Adrenal gland (tissue), 12 donors: ENCODE results near the gene SLC5A10. TPM values are rescaled to one million over a fixed set of nuclear protein-coding genes. Genes with fewer than 3 reads are reported as not detected.

Source experiments
- DNase-seq, 7 donors: peaks; one replicate each; pipeline ENCODE4 v3.0.0-alpha.2; 2019 to 2020
- H3K27ac ChIP-seq, 5 donors: fragments of 200-600 bp; sonication (generic) in 4 of 5; 1 replicate in 3 of 5; 2 replicates in 2 of 5; pipeline versions ENCODE4 v1.5.1 to v1.8.0; 2016 to 2020; ENCODE audit warnings: mild to moderate bottlenecking in 1 of 5
- H3K27me3 ChIP-seq: fragments of 200-600 bp; 2 replicates; pipeline ENCODE4 v1.8.0; 2021
- H3K36me3 ChIP-seq, 2 donors: fragments of 200-600 bp; replicated peaks in 1 of 2; 1 replicate in 1 of 2; 2 replicates in 1 of 2; pipeline versions ENCODE4 v1.5.1 to v1.8.0; 2018 to 2022
- H3K4me1 ChIP-seq, 2 donors: fragments of 200-600 bp; replicated peaks in 1 of 2; 1 replicate in 1 of 2; 2 replicates in 1 of 2; pipeline versions ENCODE4 v1.5.1 to v1.8.0; 2018 to 2021
- H3K4me3 ChIP-seq, 4 donors: fragments of 200-600 bp; sonication (generic) in 3 of 4; one replicate each; pipeline ENCODE4 v1.5.1; 2016 to 2018
- H3K9me3 ChIP-seq, 3 donors: fragments of 200-600 bp; sonication (generic) in 1 of 3; replicated peaks in 1 of 3; 1 replicate in 2 of 3; 2 replicates in 1 of 3; pipeline versions ENCODE4 v1.5.1 to v1.8.0; 2016 to 2021
- CTCF ChIP-seq, 6 experiments: fragments of 450-650 bp in 4 of 6; fragments of 200-600 bp in 2 of 6; sonication (generic) in 1 of 6; IDR thresholded peaks; 1 replicate in 5 of 6; 2 replicates in 1 of 6; pipeline versions ENCODE4 v1.5.1 to v1.8.0; 2016 to 2021; ENCODE audit warnings: antibody characterized with exemption in 6 of 6, mild to moderate bottlenecking in 2 of 6, moderate library complexity in 1 of 6
- POLR2A ChIP-seq, 2 donors: fragments of 450-650 bp; IDR thresholded peaks; one replicate each; pipeline ENCODE4 v1.6.1; 2017; ENCODE audit warnings: antibody characterized with exemption in 2 of 2, mild to moderate bottlenecking in 2 of 2, moderate library complexity in 1 of 2
- WGBS, 4 donors: extraction: QIAGEN DNeasy Blood & Tissue Kit in 2 of 4; methylation state at CpG; one replicate each; pipeline versions ENCODE4 v1.1.5 to v1.1.7; 2013 to 2017; 5-methylcytosine and 5-hydroxymethylcytosine counted together
- intact Hi-C, 2 donors: fragments of 100-400 bp; cut with DNase I; formaldehyde crosslinking; loops; one replicate each; pipeline versions ENCODE4 v1.14.1 to v1.15.0; 2022 to 2023
- polyA plus RNA-seq, 3 donors: library from polyadenylated mRNA; stranded (reverse); fragments of 200-250 nt in 2 of 3; fragments of 350-450 nt in 1 of 3; fragmentation: Illumina TruSeq in 1 of 3; extraction: RNeasy Lipid Tissue Mini Kit (QIAGEN cat#74804) in 1 of 3; gene quantifications; one replicate each; pipeline ENCODE4 v1.2.3, GENCODE V29; 2013 to 2014
- total RNA-seq, 9 donors: library from RNA; depleted of rRNA in 4 of 9; stranded (reverse); fragments of >200 nt in 4 of 9; fragments of 120-200 nt in 1 of 9; fragmentation: NEBNext Ultra II Directional in 1 of 9; extraction: Animal tissue kit (Norgen Biotek cat#: 25700) in 1 of 9; gene quantifications; one replicate each; pipeline versions ENCODE4 v1.1.0 to v1.2.4, GENCODE V29; 2013 to 2023
- donor health status: healthy with polysubstance abuse.
- donor health status: Bipolar disorder and iron deficiency.
- donor health status: DM: yes; HTN: yes; CAD: no.
- donor health status: DM: no; HTN: no; CAD: no.
- donor health status: DM: no; HTN: no; CAD: no.
- donor health status: DM: yes; HTN: yes; CAD: no.

SLC5A10 gene
- total and polyA plus RNA-seq, 12 donors, result 0.16 to 0.94 (median 0.22) TPM; not detected in 8

- no peak for DNase-seq
- H3K27ac ChIP-seq, result no peak overlapping the region
- intact Hi-C loops, result no loop called here
- H3K36me3 ChIP-seq, result no peaks in the 10 kb centered on the region
- WGBS, 4 donors, result 81 to 94% (median 90%) methylated on average over 3 of the region's 3 CpGs
- H3K27me3 ChIP-seq, result no peaks in the 10 kb centered on the region
- no peaks in the 10 kb centered on the region for H3K4me1 ChIP-seq
- TF ChIP-seq POLR2A (IDR thresholded peaks at IDR 0.05) (no peak), CTCF (IDR thresholded peaks at IDR 0.05) (no peak)
- no peaks in the 10 kb centered on the region for H3K9me3 ChIP-seq
- no peak overlapping the region for H3K4me3 ChIP-seq
These were observed 4.6 kb downstream of the SLC5A10 start for GRCh38 chr17:18956581-18956980.

GRCh38 chr17:18957831-18958230, 5.9 kb downstream of the SLC5A10 start:
- no peak overlapping the region for H3K27ac ChIP-seq

GRCh38 chr17:18958611-18959010, 6.6 kb downstream of the SLC5A10 start:
- 85 to 95% (median 89%) methylated on average over 10 to 11 of the region's 11 CpGs for WGBS, 4 donors
- Histone ChIP-seq H3K36me3 (no peaks in the 10 kb centered on the region), H3K4me1 (no peaks in the 10 kb centered on the region), H3K9me3 (no peaks in the 10 kb centered on the region), H3K4me3 (no peak overlapping the region), H3K27ac (no peak overlapping the region), H3K27me3 (no peaks in the 10 kb centered on the region)
- intact Hi-C loops, result no loop called here
- DNase-seq, result no peak
- no peak for TF ChIP-seq POLR2A (IDR thresholded peaks at IDR 0.05)
- TF ChIP-seq CTCF (IDR thresholded peaks at IDR 0.05), result no peak

More at GRCh38 chr17:18957831-18958230, 5.9 kb downstream of the SLC5A10 start:
- intact Hi-C loops, result no loop called here
- H3K27me3 ChIP-seq, result no peaks in the 10 kb centered on the region
- H3K36me3 ChIP-seq, result no peaks in the 10 kb centered on the region
- no peaks in the 10 kb centered on the region for H3K4me1 ChIP-seq
- DNase-seq, result no peak
- TF ChIP-seq CTCF (IDR thresholded peaks at IDR 0.05), result no peak
- no peak for TF ChIP-seq POLR2A (IDR thresholded peaks at IDR 0.05)
- no peaks in the 10 kb centered on the region for H3K9me3 ChIP-seq
- WGBS, 4 donors, result 86 to 93% (median 90%) methylated on average over 4 of the region's 4 CpGs
- H3K4me3 ChIP-seq, result no peak overlapping the region

- 81 to 95% (median 84%) methylated on average over 8 to 22 of the region's 22 CpGs for WGBS, 4 donors
These were observed 7.3 kb downstream of the SLC5A10 start for GRCh38 chr17:18959071-18959844.

More at GRCh38 chr17:18959071-18959844, 7.3 kb downstream of the SLC5A10 start:
- TF ChIP-seq CTCF (IDR thresholded peaks at IDR 0.05), result no peak
- no peak for TF ChIP-seq POLR2A (IDR thresholded peaks at IDR 0.05)
- DNase-seq, result no peak
- no peaks in the 10 kb centered on the region for H3K27me3 ChIP-seq
- H3K9me3 ChIP-seq, result no peaks in the 10 kb centered on the region
- intact Hi-C loops, result no loop called here
- H3K4me1 ChIP-seq, result no peaks in the 10 kb centered on the region
- no peak overlapping the region for H3K4me3 ChIP-seq
- H3K27ac ChIP-seq, result no peak overlapping the region
- no peaks in the 10 kb centered on the region for H3K36me3 ChIP-seq
